ENCODE data around the gene LENG1. TPM values are rescaled to one million over a fixed set of nuclear protein-coding genes. Genes with fewer than 3 reads are reported as not detected.
"Not testable (repeated sequence)": the region's sequence is repeated elsewhere in the genome, so short reads cannot be mapped to it uniquely, and the experiment has no call there.

LENG1 gene
- total RNA-seq, 1 experiment from 2014 or later: 8.2 TPM

GRCh38 chr19:54201172-54201701, 41.7 kb upstream of the LENG1 start:
- H3K4me1 Mint-ChIP-seq (ENCODE audit: insufficient read depth, unreplicated experiment): peaks cover 14% of the 10 kb centered on the region
- ChIA-PET POLR2A (interaction anchor here (0.9 to 13.2 kb wide), 13 partner anchors 9 to 1453 kb away, joined by 3 to 324 read pairs (median 4); partner anchors contain the start of genes CNOT3, LENG1, LENG8 and MBOAT7), CTCF (interaction anchor here (0.6 to 2.5 kb wide), 3 partner anchors 12 to 190 kb away, joined by 3 to 7 read pairs (median 3); partner anchors contain the start of gene MBOAT7)
- TSS peak; percentile 71 for BruUV-seq (replicated peaks)
- no peak for TF ChIP-seq CTCF (IDR thresholded peaks at IDR 0.05; ENCODE audit: unreplicated experiment)
- H3K27ac Mint-ChIP-seq (ENCODE audit: low read depth, unreplicated experiment): peak overlapping the region; percentile 99
- H3K4me3 Mint-ChIP-seq (ENCODE audit: unreplicated experiment): peak overlapping the region; percentile 91
- H3K9me3 Mint-ChIP-seq (ENCODE audit: unreplicated experiment): no peaks in the 10 kb centered on the region
- no peak for DNase-seq (ENCODE audit: unreplicated experiment)
- no peaks in the 10 kb centered on the region for H3K27me3 Mint-ChIP-seq (ENCODE audit: insufficient read depth, unreplicated experiment)
- intact Hi-C loops (cut with micrococcal nuclease): loop anchor here (5.0 kb wide), 2 partner anchors 39 to 334 kb away; partner anchors contain the start of gene MYADM
- peaks cover 60% of the 10 kb centered on the region for H3K36me3 Mint-ChIP-seq (ENCODE audit: insufficient read depth, unreplicated experiment)

- ChIA-PET POLR2A (interaction anchor here (0.7 to 13.2 kb wide), 5 partner anchors 8 to 868 kb away, joined by 3 to 324 read pairs (median 27); partner anchors contain the start of genes CNOT3, LENG1, MBOAT7 and TSEN34), CTCF (interaction anchor here (0.6 to 2.8 kb wide), 6 partner anchors 9 to 81 kb away, joined by 3 to 14 read pairs (median 4); partner anchors contain the start of genes MBOAT7 and TSEN34)
- Mint-ChIP-seq H3K4me3 (ENCODE audit: unreplicated experiment) (peak overlapping the region; percentile 52), H3K27me3 (ENCODE audit: insufficient read depth, unreplicated experiment) (no peaks in the 10 kb centered on the region), H3K9me3 (ENCODE audit: unreplicated experiment) (no peaks in the 10 kb centered on the region), H3K27ac (ENCODE audit: low read depth, unreplicated experiment) (no peak overlapping the region), H3K36me3 (ENCODE audit: insufficient read depth, unreplicated experiment) (peaks cover 56% of the 10 kb centered on the region), H3K4me1 (ENCODE audit: insufficient read depth, unreplicated experiment) (peaks cover 6% of the 10 kb centered on the region)
- intact Hi-C loops (cut with micrococcal nuclease): no loop called here
- no TSS peak for BruUV-seq (replicated peaks)
- DNase-seq (ENCODE audit: unreplicated experiment): no peak
- TF ChIP-seq CTCF (IDR thresholded peaks at IDR 0.05; ENCODE audit: unreplicated experiment): no peak
These were observed 39.9 kb upstream of the LENG1 start for GRCh38 chr19:54199401-54199800.

GRCh38 chr19:54197121-54197520, 37.6 kb upstream of the LENG1 start:
- POLR2A ChIA-PET: interaction anchor here (0.9 to 1.0 kb wide), 3 partner anchors 11 to 24 kb away, joined by 3 to 6 read pairs (median 4); partner anchors contain the start of gene TMC4
- BruUV-seq (replicated peaks): no TSS peak
- Mint-ChIP-seq H3K36me3 (ENCODE audit: insufficient read depth, unreplicated experiment) (peaks cover 54% of the 10 kb centered on the region), H3K4me3 (ENCODE audit: unreplicated experiment) (no peak overlapping the region), H3K9me3 (ENCODE audit: unreplicated experiment) (no peaks in the 10 kb centered on the region), H3K27me3 (ENCODE audit: insufficient read depth, unreplicated experiment) (no peaks in the 10 kb centered on the region), H3K27ac (ENCODE audit: low read depth, unreplicated experiment) (peak overlapping the region; percentile 47), H3K4me1 (ENCODE audit: insufficient read depth, unreplicated experiment) (peaks cover 11% of the 10 kb centered on the region)
- CTCF ChIA-PET: interaction anchor here (2.8 kb wide), 1 partner anchor 8 kb away, joined by 14 read pairs; the partner anchor contains the start of gene MBOAT7
- TF ChIP-seq CTCF (IDR thresholded peaks at IDR 0.05; ENCODE audit: unreplicated experiment): no peak
- no peak for DNase-seq (ENCODE audit: unreplicated experiment)
- intact Hi-C loops (cut with micrococcal nuclease): no loop called here

- H3K27me3 Mint-ChIP-seq (ENCODE audit: insufficient read depth, unreplicated experiment): no peaks in the 10 kb centered on the region
- BruUV-seq (replicated peaks): no TSS peak
- no peak for DNase-seq (ENCODE audit: unreplicated experiment)
- no peak overlapping the region for H3K4me3 Mint-ChIP-seq (ENCODE audit: unreplicated experiment)
- CTCF ChIA-PET: no interaction called here
- no peaks in the 10 kb centered on the region for H3K9me3 Mint-ChIP-seq (ENCODE audit: unreplicated experiment)
- intact Hi-C loops (cut with micrococcal nuclease): no loop called here
- no peak for TF ChIP-seq CTCF (IDR thresholded peaks at IDR 0.05; ENCODE audit: unreplicated experiment)
- POLR2A ChIA-PET: interaction anchor here (0.9 to 1.0 kb wide), 3 partner anchors 12 to 23 kb away, joined by 3 to 6 read pairs (median 4); partner anchors contain the start of gene TMC4
- peak overlapping the region; percentile 47 for H3K27ac Mint-ChIP-seq (ENCODE audit: low read depth, unreplicated experiment)
- peaks cover 11% of the 10 kb centered on the region for H3K4me1 Mint-ChIP-seq (ENCODE audit: insufficient read depth, unreplicated experiment)
- peaks cover 54% of the 10 kb centered on the region for H3K36me3 Mint-ChIP-seq (ENCODE audit: insufficient read depth, unreplicated experiment)
These were observed 37.0 kb upstream of the LENG1 start for GRCh38 chr19:54196536-54196935.

- Mint-ChIP-seq H3K4me1 (ENCODE audit: insufficient read depth, unreplicated experiment) (peaks cover 11% of the 10 kb centered on the region), H3K36me3 (ENCODE audit: insufficient read depth, unreplicated experiment) (peaks cover 57% of the 10 kb centered on the region)
- not testable (repeated sequence) for H3K27ac Mint-ChIP-seq (ENCODE audit: low read depth, unreplicated experiment); DNase-seq (ENCODE audit: unreplicated experiment); H3K27me3 Mint-ChIP-seq (ENCODE audit: insufficient read depth, unreplicated experiment); H3K4me3 Mint-ChIP-seq (ENCODE audit: unreplicated experiment); BruUV-seq (replicated peaks); H3K9me3 Mint-ChIP-seq (ENCODE audit: unreplicated experiment)
- CTCF ChIA-PET: interaction anchor here (0.6 to 0.9 kb wide), 2 partner anchors 21 to 249 kb away, joined by 3 to 4 read pairs; no protein-coding TSS in a partner anchor
- POLR2A ChIA-PET: interaction anchor here (0.6 to 9.1 kb wide), 2 partner anchors 10 to 1272 kb away, joined by 3 to 324 read pairs; partner anchors contain the start of gene RPS9
- intact Hi-C loops (cut with micrococcal nuclease): loop anchor here (5.0 kb wide), 1 partner anchor 1413 kb away; the partner anchor contains the start of gene ZNF865
These were observed 34.9 kb upstream of the LENG1 start for GRCh38 chr19:54194463-54194862.
